Parathyroid adenoma (tissue), 2 donors: ENCODE results near the gene TXNL4A.

Source experiments
- H2AFZ ChIP-seq: fragments of 300-600 bp; sonication (generic); one replicate; pipeline ENCODE4 v1.7.0; 2017; ENCODE audit warnings: antibody characterized with exemption, mild to moderate bottlenecking
- H3K27ac ChIP-seq: fragments of 300-600 bp; sonication (generic); one replicate; pipeline ENCODE4 v1.7.0; 2017
- H3K27me3 ChIP-seq: fragments of 300-600 bp; sonication (generic); one replicate; pipeline ENCODE4 v1.7.0; 2017; ENCODE audit warnings: low read length; ENCODE audit not compliant: control insufficient read depth, insufficient read depth
- H3K36me3 ChIP-seq: fragments of 300-600 bp; sonication (generic); one replicate; pipeline ENCODE4 v1.7.0; 2017; ENCODE audit warnings: low read length; ENCODE audit not compliant: control insufficient read depth, insufficient read depth
- H3K4me1 ChIP-seq: fragments of 300-600 bp; sonication (generic); one replicate; pipeline ENCODE4 v1.7.0; 2017; ENCODE audit warnings: control low read depth
- H3K4me2 ChIP-seq: fragments of 300-600 bp; sonication (generic); one replicate; pipeline ENCODE4 v1.7.0; 2017; ENCODE audit warnings: low read length
- H3K4me3 ChIP-seq: fragments of 300-600 bp; sonication (generic); one replicate; pipeline ENCODE4 v1.7.0; 2017; ENCODE audit warnings: low read depth, low read length
- H3K79me2 ChIP-seq: fragments of 300-600 bp; sonication (generic); one replicate; pipeline ENCODE4 v1.7.0; 2017; ENCODE audit warnings: control low read depth
- H3K9ac ChIP-seq: fragments of 300-600 bp; sonication (generic); one replicate; pipeline ENCODE4 v1.7.0; 2017; ENCODE audit warnings: mild to moderate bottlenecking
- H3K9me3 ChIP-seq: fragments of 300-600 bp; sonication (generic); one replicate; pipeline ENCODE4 v1.7.0; 2017; ENCODE audit warnings: low read length; ENCODE audit not compliant: control insufficient read depth
- TF ChIP-seq, protein P1 (sequence below): fragments of 300-600 bp; sonication (generic); IDR thresholded peaks from one replicate; pipeline ENCODE4 v1.7.0; 2017; ENCODE audit warnings: antibody characterized with exemption, mild to moderate bottlenecking
- donor health status: primary hyperparathyroidism.

Gene TXNL4A

DNA sequence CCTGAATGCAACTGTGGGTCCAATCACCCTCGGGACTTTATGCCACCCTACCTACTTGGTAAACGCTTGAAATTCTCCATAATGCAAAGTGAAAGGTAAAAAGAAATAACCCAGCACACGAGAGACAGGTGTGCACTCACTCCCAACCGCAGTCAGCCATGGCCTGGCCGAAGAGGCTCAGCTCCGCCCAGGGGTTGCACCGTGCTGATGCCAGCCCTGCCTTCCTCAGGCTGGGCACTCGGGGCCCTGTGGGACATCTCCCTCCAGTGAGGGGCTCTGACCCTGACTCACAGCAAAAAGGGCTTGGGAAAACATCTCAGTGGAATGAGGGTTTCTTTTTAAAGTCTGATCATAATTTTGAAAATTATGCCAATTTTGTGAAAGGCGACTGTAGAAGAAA lies 50.2 kb downstream of the TXNL4A start:
- no peak overlapping the region for H3K9ac ChIP-seq
- TF ChIP-seq, protein P1, sequence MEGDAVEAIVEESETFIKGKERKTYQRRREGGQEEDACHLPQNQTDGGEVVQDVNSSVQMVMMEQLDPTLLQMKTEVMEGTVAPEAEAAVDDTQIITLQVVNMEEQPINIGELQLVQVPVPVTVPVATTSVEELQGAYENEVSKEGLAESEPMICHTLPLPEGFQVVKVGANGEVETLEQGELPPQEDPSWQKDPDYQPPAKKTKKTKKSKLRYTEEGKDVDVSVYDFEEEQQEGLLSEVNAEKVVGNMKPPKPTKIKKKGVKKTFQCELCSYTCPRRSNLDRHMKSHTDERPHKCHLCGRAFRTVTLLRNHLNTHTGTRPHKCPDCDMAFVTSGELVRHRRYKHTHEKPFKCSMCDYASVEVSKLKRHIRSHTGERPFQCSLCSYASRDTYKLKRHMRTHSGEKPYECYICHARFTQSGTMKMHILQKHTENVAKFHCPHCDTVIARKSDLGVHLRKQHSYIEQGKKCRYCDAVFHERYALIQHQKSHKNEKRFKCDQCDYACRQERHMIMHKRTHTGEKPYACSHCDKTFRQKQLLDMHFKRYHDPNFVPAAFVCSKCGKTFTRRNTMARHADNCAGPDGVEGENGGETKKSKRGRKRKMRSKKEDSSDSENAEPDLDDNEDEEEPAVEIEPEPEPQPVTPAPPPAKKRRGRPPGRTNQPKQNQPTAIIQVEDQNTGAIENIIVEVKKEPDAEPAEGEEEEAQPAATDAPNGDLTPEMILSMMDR, result no peak
- no peak overlapping the region for H2AFZ ChIP-seq
- no peak overlapping the region for H3K4me3 ChIP-seq
- no peaks in the 10 kb centered on the region for H3K36me3 ChIP-seq
- H3K4me1 ChIP-seq, result no peaks in the 10 kb centered on the region
- H3K4me2 ChIP-seq, result no peak overlapping the region
- no peaks in the 10 kb centered on the region for H3K27me3 ChIP-seq
- peaks cover under 1% of the 10 kb centered on the region for H3K9me3 ChIP-seq
- H3K79me2 ChIP-seq, result peaks cover 57% of the 10 kb centered on the region
- H3K27ac ChIP-seq, result no peak overlapping the region

DNA sequence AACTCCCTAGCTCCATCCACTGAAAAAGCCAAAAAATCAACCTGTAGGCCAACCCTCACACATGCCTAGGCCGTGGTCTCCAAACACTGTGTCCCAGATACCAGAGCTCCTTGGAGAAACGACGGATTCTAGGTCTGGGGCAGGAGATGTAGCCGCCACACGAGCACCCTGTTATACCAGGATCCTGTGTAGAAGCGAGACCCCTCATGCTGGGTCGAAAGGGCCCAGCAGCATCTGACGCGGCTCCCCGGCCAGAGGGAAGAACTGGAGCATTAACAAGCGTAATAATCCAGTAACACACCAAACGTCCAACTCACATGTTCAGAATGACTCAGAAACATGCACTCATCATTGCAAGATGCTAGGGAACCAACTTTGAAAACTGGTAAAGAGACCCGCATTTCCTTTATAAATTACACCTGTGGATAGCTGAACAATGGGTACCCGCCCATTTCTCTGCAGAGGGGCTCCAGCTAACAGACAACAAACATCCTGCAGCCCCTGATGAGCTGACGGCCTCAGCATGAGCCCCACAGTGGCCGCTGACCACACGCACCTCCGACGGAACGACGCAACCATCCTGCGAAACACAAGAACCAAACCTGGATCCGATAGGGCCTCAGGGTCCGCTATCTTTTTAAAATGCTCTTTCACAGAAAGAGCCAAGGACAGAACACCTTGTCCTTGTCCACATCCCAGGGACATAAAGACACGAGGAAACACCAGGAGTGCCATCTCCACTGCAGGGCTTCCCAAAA lies 51.1 kb downstream of the TXNL4A start:
- Histone ChIP-seq H3K9me3 (peaks cover 5% of the 10 kb centered on the region), H3K79me2 (peaks cover 52% of the 10 kb centered on the region), H3K27ac (no peak overlapping the region), H3K4me2 (no peak overlapping the region), H3K36me3 (no peaks in the 10 kb centered on the region), H3K9ac (no peak overlapping the region), H3K4me1 (no peaks in the 10 kb centered on the region), H2AFZ (no peak overlapping the region), H3K4me3 (no peak overlapping the region), H3K27me3 (no peaks in the 10 kb centered on the region)
- TF ChIP-seq, protein P1, result no peak

DNA sequence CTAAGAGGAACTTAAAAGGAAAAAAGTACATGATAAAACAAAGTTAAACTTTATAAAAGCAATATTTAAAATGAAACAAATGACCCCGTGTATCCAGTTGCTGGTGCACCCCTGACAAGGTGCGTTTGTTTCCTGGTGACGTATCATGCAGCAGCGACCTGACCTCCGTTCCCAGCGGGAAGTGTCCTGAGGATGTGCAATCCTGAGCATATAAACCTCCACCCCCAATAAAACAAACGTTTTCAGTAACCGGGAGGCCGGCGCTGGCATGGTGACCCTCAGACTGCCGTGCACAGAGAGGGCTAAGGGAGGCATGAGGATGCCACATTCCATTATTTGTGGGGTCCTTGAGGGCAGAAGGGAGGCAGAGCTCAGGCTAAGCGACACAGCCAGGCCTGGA lies 51.7 kb downstream of the TXNL4A start:
- Histone ChIP-seq H3K27me3 (no peaks in the 10 kb centered on the region), H3K27ac (no peak overlapping the region), H3K4me2 (no peak overlapping the region), H3K36me3 (no peaks in the 10 kb centered on the region), H3K9me3 (peaks cover 5% of the 10 kb centered on the region), H3K9ac (no peak overlapping the region), H3K4me3 (no peak overlapping the region), H3K79me2 (peaks cover 53% of the 10 kb centered on the region), H2AFZ (no peak overlapping the region), H3K4me1 (no peaks in the 10 kb centered on the region)
- TF ChIP-seq, protein P1, result no peak

DNA sequence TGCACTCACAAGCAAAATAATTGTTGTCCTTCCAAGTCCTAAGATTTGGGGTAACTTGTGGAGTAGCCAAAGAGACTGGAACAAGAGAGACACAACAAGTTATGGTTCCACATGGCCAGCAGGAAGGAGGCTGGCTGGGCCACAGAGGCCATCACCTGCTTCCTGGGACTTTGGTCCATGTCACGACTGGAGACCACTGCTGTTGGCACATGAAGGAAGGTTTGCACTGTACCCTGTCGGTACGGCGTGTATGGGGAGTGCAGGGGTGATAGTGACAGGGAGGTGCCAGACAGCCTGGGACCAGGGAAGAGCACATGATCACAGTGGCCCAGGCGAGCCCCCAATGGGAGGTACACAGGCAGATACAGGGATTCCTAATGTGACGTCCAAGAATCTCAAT lies 52.4 kb downstream of the TXNL4A start:
- Histone ChIP-seq H3K4me2 (no peak overlapping the region), H3K4me1 (no peaks in the 10 kb centered on the region), H3K36me3 (no peaks in the 10 kb centered on the region), H3K79me2 (peaks cover 51% of the 10 kb centered on the region), H3K4me3 (no peak overlapping the region), H3K9me3 (peaks cover 5% of the 10 kb centered on the region), H3K27ac (no peak overlapping the region), H2AFZ (no peak overlapping the region), H3K27me3 (no peaks in the 10 kb centered on the region), H3K9ac (no peak overlapping the region)
- TF ChIP-seq, protein P1, result no peak

DNA sequence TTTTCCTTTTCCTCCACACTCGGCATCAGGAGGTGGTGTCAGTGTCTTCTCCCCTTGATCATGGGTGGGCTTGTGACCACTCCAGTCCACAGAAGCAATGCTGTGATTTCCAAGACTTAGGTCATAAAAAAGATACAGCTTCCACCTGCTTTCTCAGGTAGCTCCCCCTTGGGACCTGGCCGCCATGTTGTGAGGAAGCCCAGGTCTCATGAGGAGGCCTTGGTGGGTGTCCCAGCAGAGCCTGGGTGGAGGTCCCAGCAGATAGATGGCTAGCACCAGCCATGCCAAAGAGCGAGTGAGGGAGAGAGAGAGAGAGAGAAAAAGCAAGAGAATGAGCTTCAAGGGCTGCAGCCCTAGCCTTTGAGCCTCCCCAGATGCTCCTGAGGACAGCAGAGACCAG lies 52.9 kb downstream of the TXNL4A start:
- Histone ChIP-seq H3K36me3 (no peaks in the 10 kb centered on the region), H3K9ac (no peak overlapping the region), H3K27ac (no peak overlapping the region), H3K9me3 (peaks cover 5% of the 10 kb centered on the region), H3K79me2 (peaks cover 50% of the 10 kb centered on the region), H3K4me3 (no peak overlapping the region), H3K27me3 (no peaks in the 10 kb centered on the region), H3K4me1 (no peaks in the 10 kb centered on the region), H2AFZ (no peak overlapping the region), H3K4me2 (no peak overlapping the region)
- TF ChIP-seq, protein P1, result no peak
